Measurements from ENCODE around the gene EEF1G.
"Not testable (repeated sequence)": the region's sequence is repeated elsewhere in the genome, so short reads cannot be mapped to it uniquely, and the experiment has no call there.

The EEF1G gene

DNA sequence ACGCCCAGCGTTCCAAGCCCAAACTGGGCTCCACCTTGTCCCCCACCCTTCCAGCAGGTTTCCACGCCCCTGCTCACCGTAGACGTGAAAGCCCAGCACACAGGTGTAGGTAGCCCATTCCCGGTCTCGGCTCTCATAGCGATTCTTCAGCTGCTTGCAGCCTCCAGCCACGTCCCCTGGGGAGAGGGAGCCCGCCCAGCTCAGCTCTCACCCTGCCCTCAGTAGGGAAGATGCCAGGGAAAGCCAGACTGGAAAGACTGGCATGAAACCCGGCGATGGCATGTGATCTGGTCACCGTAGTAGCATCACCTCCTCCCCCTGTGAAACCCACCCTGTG lies 29.3 kb upstream of the EEF1G start:
- no peak for DNase-seq (ENCODE audit: low read depth, low spot score)

DNA sequence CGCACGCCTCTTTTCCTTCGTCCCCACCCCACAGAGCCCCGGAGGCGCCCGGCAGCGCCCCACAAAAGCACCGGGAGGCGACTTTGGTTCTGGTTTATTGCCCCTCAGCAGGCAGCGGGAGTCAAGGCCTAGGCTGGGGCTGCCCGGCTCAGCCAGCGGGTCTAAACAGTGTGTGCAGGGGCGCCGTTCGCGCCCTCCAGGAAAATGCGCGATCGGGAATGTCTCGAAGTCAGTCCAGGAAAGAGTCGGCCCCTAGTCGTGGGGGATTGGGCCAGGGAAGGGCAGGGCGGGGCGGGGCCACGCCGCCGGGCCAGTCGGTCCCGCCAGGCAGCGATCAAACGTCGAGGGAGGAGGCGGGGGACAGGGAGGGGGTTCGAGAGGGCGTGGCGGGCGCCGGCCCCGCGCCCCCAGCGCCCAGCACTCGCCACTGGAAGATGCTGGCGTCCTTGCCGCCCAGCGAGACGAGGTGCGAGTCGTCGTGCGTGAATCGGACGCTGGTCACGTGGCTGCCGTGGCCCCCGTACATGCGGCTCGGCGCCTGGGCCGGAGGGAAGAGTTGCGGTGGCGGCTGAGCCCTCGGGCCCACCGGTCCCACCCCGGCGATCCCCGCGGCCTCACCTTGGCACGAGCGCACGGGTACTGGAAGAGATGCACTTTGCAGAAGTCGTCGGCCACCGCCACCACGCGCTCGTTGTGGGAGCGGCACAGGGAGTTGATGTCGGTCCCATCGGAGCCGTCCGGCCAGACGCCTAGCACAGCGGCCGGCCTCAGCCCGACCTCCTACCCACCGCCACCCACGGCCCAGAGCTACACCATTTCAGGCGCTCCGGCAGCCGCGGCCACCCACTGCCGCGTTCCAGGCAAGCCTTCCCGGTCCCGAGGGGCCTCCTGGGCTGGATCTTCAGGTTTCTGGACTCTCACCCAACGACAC lies 28.7 kb upstream of the EEF1G start:
- DNase-seq (ENCODE audit: low read depth, low spot score), result no peak

DNA sequence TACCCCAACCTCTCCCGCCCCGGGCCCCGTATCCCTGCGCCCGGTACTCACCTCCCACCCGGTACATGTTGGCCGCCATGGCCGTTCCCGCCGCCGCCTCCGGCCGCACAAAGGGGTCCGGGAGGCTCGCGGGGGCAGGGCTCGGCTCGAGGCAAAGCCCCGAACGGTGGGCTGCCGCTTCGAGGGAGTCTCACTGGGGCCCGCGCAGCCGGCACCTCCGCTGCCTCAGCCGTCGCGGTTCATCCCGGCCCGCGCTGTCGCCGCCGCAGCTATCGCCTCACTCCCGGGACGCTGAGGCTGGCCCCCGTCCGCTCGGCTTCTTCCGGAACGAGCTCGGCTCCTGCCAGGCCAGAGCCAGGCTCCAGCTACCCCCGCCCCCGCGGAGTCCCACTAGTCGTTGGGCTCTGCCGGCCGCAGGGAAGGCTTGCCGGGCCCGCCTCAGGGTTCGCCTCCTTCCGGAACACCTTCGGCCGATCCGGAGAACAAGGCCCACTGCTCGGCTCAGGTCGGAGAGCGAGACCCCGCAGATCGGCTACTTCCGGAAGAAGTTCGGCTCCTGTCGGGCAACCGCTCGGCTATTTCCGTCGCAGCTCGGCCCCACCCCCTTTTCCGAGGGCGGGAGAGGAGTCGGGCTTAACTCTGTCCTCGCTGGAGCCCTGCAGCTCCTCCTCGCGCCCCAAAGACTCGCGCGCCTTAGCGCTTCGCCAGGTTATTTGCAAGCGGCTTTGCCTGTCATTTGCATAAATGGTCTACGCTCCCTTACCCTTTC lies 27.9 kb upstream of the EEF1G start, which contains the start of gene MTA2:
Gene MTA2 (minus strand): TSS at position 494 of the 769 bp plus-strand sequence. CDS start 415 bp downstream, at position 79.
- DNase-seq (ENCODE audit: low read depth, low spot score), result no peak

DNA sequence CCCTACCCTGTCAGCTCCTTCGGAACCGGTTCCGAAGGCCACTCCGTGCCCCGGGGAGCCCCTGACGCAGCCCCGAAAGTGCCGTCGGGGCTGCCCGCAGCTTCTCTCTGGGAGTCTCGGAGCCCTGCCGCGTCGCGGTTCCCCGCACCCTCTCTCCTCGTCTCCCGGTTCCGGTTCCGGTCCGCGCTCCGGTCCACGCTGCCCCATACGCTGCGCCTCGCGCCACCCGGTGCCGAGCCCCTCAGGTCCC lies 27.4 kb upstream of the EEF1G start:
- DNase-seq (ENCODE audit: low read depth, low spot score), result no peak

DNA sequence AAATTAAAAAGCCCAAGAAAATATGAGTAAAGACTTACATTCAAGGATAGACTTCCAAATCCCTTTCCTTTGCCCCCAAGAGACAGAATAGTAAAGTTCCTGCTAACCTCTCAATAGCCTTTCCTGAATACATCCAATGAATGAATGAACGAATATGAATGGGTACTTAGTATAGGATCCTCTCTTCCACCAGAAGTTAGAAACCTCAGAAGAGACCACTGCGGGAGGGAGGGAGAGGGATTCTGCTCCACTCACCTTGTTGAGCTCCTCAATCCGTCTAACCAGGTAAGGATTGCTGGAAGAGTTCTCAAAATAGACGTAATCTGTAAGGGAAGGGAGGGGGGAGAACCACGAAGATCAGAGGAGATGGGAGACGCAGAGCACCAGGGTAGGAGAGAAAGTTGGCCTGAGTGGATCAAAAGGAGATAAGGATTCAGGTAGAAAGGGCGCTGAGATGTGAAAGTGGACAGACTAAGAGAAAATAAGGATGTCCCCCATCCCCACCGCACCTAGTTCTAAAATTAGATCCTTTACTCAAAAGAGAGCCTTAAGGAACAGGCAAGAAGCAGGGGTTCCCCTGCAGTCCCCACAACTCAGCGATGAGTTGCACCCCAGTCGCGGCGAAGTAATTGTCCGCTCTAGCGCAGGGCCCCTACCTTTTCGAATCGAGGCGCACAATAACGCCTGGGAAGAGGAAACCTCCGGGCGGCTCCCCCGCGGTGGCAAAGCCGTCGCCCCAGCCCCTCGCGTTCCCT lies 26.9 kb upstream of the EEF1G start:
- no peak for DNase-seq (ENCODE audit: low read depth, low spot score)

DNA sequence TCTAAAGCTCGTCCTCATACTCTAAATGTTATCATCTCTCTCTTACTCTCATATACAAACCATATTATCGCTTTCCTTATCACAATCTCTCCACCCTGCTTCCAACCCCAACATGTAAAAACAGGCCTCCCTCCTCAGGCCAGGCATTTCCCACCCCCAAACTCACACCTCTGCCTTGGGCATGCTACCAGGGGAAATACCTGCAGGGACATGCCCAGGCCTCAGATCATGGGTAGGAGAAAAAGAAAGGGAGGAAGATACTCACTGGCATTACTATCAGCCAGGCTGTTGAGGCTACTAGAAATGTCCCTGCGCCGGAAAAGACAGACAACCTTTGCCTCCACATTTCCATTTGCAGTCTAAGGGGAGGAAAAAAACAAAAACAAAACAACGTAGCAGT lies 26.2 kb upstream of the EEF1G start:
- no peak for DNase-seq (ENCODE audit: low read depth, low spot score)

DNA sequence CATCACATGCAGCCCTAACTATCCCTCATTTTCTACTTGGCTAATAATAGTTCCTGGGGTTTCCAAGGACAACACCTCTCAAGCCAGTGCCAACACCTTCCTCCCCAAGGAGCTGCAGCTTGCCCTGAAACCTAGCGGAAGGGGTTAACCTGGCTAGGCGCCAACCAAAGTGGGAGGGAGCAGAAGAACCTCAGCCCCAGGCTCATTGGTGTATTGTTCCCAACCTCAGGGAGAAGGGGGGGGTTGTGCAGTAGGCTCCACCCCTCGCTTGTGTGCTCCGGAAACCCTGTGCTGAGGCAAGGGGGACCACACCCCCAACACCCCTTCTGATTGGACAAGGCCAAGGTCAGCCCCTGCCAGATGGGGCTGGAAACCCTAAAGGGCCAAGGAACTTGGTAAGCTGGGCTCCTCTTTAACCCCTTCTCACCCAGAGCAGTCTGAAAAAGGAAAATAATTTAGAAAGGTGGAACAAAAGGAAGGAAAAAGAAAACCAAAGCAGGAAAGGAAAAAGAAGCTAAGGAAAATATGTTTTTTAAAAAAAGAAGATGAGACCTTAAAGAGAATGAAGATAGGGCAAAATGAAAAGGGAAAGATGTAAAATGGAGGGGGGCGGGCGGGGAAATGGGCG lies 25.5 kb upstream of the EEF1G start:
- DNase-seq (ENCODE audit: low read depth, low spot score), result peak; percentile 97

DNA sequence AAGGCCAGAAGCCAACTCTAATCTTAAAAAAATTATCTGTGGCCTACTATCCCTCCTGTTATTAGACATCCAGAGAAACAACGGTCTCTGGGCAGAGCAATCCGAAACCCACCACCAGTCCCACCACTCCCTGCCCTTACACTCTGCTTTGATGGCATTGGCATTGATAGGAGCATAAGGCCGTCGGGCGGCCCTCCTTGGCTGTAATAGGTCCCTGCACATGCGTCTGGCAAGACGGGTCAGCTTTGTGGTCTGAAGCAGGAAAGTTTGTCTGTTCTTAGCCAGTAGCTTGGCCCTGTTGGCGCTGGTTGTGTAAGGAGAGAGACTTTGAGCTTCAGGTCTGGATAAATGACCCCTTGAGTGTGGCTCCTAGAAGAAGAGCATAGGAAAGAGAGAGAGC lies 21.4 kb upstream of the EEF1G start:
- no peak for DNase-seq (ENCODE audit: low read depth, low spot score)

DNA sequence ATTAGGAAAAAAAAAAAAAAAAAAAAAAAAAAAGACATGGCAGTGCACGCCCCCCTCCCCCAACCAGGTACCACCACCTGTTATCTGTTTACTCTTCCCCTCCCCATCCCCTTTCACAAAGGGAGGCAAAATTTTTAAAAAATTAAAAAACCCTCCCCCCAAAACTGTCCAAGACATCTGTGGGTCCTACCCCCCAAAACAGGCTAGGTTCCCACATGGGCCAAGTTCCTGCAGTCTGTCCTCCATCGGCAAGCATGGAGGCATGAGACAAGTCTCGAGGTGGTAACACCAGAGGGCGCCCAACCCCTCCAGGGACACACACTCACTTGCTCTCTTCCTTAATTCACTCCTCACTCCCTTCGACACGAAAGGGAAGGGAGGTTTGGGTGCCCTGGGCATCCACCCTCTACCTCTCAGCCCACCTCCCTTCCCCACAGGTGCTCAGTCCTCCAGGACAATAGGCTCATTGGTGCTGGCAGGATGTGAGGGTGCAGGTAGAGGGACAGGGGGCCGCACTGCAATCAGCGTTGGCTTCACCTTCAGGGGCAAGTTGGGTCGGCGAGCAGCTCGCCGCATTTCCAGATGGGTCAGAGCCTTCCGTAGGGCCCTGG lies 19.8 kb upstream of the EEF1G start:
- DNase-seq (ENCODE audit: low read depth, low spot score), result no peak

DNA sequence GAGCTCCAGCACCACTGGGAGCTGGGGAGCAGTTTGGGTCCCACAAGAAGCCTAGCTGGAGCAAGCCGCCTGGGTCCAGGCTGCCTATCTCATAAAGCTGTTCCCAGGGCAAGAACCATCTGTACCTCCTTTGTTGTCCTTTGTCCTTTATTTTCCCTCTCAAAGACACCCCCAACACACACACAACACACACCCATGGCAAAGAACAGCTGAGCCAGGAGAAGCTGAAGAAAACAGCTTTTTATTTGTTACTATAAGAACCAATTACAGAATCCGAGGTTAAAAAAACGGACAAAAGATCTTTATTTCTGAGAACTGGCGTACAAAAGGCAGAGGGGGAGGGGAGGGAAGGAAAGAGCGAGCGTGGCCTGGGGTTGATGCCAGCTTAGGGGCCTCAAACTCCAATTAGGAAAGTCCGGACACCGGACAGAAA lies 19.3 kb upstream of the EEF1G start:
- no peak for DNase-seq (ENCODE audit: low read depth, low spot score)

DNA sequence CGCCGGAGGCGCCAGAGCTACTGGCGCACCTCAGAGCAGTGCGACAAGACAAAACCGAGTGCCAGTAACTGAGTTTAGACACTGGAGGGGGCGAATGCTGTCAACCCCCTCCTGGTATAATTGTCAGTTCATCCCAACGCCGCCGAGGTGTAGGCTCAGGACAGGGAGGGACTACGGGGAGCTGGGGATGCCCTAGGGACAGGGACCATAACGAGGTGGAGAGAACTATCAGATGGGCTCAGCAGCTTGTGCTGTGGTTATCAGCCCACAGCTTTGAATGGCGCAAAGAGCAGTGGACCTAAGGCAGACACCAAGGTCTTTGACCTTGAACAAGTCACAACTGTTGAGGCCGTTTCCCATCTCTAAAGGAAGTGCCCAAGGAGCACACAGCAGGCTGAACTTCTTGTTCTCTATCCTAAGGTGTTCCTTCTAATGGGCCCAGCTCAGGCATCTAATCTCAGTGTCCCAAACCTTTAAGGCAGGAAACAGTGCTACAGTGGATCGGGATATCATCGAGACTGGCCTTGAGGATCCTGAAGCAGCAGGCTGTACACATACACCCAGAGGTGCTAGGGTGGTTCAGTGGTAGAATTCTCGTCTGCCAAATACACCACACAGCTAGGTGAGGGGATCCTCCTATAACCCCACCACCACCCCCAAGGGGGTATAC lies 18.6 kb upstream of the EEF1G start:
- DNase-seq (ENCODE audit: low read depth, low spot score), result no peak

DNA sequence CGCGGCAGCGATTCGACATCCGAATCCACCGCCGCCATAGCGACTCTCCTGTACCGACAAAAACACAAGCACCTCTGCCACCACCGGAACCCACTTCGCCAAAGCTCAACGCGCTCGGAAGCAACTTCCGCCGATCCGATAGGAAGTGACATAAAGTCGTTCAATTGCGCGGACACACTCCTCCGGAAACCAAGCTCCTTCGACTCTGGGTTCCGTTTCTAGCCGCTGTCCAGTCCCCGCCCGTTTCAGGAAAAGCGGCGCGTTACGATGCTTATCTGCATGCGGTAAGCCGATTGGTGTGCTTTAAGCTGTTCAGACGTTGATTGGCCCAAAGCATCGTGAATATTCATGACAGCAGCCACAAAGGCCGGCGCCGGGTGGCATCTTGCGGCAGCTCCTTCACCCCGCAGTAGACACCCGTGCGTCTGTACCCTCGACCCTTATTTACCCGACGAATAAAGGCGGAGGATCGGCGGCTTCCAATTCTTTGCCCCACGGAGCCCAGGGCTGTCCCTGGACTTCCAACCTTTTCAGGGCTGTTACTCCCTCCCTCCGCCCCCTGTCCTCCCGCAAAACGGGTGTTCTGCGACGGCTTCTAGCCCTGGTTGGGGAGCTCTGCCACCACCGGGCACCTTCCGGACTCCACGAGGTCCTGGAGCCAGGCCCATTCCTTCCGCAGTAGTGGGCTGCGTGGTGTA lies 17.9 kb upstream of the EEF1G start, which contains the start of gene TUT1:
Gene TUT1 (minus strand): TSS at position 76 of the 698 bp plus-strand sequence. CDS start 38 bp downstream, at position 38.
- DNase-seq (ENCODE audit: low read depth, low spot score), result peak; percentile 99

DNA sequence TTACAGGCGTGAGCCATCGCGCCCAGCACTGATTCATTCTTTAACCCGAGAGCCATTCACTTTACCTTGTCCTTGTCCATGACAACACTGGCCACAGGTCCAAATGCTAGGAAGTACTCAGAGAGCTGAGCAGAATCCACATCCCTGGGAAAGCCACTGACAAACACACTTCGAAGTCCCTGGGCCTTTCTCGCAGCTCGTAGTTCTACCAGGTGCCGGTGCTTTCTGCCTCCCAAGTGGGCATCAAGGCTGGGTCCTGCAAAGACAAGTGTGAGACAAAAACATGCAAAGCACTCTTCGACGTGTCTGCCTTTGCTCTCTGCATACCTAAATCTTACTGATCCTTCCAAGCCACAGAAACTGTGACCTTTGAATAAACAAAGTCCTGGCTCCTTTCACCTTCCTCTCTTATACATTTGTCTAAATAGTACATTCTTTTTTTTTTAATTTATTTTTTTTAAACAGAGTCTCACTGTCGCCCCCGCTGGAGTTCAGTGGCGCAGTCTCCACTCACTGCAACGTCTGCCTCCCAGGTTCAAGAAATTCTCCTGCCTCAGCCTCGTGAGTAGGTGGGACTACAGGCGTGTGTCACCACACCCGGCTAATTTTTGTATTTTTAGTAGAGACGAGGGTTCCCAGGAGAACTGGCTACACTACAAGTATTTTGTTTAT lies 15.4 kb upstream of the EEF1G start:
- DNase-seq (ENCODE audit: low read depth, low spot score), result no peak

DNA sequence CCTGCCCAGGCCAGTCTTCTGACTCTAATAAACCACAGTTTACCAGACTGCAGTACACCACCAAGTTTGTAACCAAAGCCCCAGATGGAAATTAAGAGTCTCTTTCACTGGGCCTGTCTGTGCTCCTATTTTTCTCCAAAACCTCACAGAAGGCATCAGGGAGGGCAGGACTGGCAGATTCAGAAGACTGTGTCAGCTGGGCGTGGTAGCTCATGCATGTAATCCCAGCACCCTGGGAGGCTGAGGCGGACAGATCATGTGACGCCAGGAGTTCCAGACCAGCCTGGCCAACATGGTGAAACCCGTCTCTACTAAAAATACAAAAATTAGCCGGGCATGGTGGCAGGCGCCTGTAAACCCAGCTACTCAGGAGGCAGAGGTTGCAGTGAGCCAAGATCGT lies 11.7 kb upstream of the EEF1G start:
- DNase-seq (ENCODE audit: low read depth, low spot score), result not testable (repeated sequence)

DNA sequence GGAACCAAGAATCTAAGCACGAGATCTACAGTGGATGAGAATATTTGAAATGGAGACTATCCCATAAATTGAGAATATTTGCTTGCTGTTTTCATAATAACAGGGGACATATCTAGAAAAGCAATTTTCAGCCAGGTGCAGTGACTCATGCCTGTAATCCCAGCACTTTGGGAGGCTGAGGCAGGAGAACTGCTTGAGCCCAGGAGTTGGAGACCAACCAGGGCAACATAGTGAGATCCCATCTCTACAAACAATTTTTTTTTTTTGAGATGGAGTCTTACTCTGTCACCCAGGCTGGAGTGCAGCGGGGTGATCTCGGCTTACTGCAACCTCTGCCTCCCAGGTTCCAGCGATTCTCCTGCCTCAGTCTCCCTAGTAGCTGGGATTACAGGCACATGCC lies 8.0 kb upstream of the EEF1G start:
- DNase-seq (ENCODE audit: low read depth, low spot score), result not testable (repeated sequence)

DNA sequence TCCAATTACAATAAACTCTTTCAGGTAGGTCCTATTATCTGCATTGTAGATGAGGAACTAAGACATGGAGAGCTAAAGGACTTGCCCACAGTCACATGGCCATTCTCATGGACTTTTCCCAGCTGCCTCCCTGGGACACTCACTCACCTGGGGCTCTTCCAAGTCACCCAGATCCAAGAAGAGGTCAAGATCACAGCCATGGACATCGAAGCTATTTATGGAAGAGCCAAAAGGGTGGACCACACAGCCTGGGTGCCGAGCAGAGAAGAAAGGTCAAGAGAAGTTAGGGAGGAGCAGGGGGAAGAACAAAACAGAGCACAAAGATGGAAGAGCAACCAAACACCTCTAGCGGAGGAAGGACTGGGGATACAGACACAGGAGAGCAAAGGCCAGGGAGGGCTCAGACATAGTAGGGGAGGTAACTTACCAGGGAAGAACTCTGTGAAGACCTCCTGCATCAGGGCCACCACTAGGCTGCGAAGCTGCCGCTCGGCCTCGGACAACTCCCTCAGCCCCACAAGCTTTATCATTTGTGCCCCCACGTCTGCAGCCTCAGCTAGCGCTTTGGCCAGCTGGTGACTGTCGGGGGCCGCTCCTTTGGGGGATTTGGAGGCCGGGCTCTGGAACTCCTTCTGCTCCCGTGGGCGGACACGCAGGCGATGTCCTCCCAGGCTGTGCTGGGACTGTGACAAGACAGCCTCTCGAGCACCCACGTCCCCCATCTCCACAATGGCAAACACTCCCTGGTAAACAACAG lies 7.4 kb upstream of the EEF1G start:
- no peak for DNase-seq (ENCODE audit: low read depth, low spot score)

DNA sequence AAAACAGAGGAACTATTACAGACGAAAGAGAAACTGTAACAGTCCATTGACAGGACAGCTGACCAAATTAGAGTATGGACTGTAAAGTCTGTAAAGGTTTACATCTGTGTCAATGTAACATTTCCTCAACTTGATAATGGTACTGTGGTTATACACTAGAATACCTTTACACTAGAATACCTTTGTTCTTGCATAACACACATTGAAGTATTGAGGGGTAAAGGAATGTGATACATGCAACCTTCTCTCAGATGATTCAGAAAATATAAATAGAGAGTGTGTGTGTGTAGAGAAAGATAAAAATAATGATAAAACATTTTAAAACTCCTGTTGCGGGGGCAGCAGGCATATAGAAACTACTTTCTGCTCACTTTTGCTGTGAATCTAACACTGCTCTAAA lies 5.6 kb upstream of the EEF1G start:
- DNase-seq (ENCODE audit: low read depth, low spot score), result no peak

DNA sequence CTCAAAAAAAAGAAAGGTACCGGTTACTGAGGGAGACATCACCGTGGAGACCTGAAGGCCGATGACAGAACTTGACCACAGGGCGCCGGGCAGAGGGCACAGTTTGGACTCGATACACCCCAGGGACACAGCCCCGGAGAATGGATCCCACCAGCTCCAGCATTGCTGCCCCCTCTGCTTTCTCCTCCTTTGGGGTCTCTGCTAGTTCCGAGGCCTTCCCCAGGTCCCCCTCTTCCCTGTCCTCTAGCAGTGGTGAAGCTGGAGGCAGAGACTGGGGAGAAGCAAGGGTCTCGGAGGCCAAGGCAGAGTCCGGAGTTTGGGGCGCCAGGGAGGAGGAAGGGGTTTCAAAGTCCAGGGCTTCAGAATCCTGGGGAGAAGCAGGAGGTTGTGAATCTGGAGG lies 4.8 kb upstream of the EEF1G start:
- no peak for DNase-seq (ENCODE audit: low read depth, low spot score)
